RWPE2 (cell line): ENCODE measurements around the gene LRRC37A3.
"Not testable (repeated sequence)": the region's sequence is repeated elsewhere in the genome, so short reads cannot be mapped to it uniquely, and the experiment has no call there.

ENCODE experiments used
- ATAC-seq: fragments of 200-7000 bp; cut with Tn5 transposase; 3 replicates; pipeline ENCODE4 v1.9.1; 2021; ENCODE audit warnings: low read depth
- DNase-seq: peaks from one replicate; pipeline ENCODE4 v3.0.0-alpha.2; 2020; ENCODE audit warnings: low spot score
- H3K27ac ChIP-seq: fragments of 450-650 bp; 2 replicates; pipeline ENCODE4 v1.5.1; 2017; ENCODE audit warnings: mild to moderate bottlenecking; ENCODE audit not compliant: poor library complexity, severe bottlenecking
- H3K27me3 ChIP-seq: fragments of 250-450 bp; sonication (Bioruptor Pico); 2 replicates; pipeline ENCODE4 v1.5.1; 2021; ENCODE audit warnings: mild to moderate bottlenecking, moderate library complexity; ENCODE audit not compliant: insufficient read depth, poor library complexity, severe bottlenecking
- H3K36me3 ChIP-seq: fragments of 250-450 bp; sonication (Bioruptor Pico); 2 replicates; pipeline ENCODE4 v1.5.1; 2020; ENCODE audit warnings: low read depth, mild to moderate bottlenecking, moderate library complexity
- H3K4me1 ChIP-seq: fragments of 250-450 bp; sonication (Bioruptor Pico); 2 replicates; pipeline ENCODE4 v1.5.1; 2021; ENCODE audit warnings: mild to moderate bottlenecking, moderate library complexity; ENCODE audit not compliant: insufficient read depth, poor library complexity, severe bottlenecking
- H3K4me3 ChIP-seq: fragments of 250-450 bp; sonication (Bioruptor Pico); 2 replicates; pipeline ENCODE4 v1.5.1; 2021; ENCODE audit warnings: mild to moderate bottlenecking, moderate library complexity; ENCODE audit not compliant: severe bottlenecking
- H3K9me3 ChIP-seq: fragments of 250-450 bp; sonication (Bioruptor Pico); 2 replicates; pipeline ENCODE4 v1.5.1; 2021; ENCODE audit warnings: mild to moderate bottlenecking, moderate library complexity; ENCODE audit not compliant: severe bottlenecking
- TF ChIP-seq, protein P1 (sequence below): fragments of 450-650 bp; IDR thresholded peaks from one replicate; pipeline ENCODE4 v1.5.1; 2017; ENCODE audit warnings: mild to moderate bottlenecking, moderate library complexity; ENCODE audit not compliant: poor library complexity, severe bottlenecking

Gene LRRC37A3

DNA sequence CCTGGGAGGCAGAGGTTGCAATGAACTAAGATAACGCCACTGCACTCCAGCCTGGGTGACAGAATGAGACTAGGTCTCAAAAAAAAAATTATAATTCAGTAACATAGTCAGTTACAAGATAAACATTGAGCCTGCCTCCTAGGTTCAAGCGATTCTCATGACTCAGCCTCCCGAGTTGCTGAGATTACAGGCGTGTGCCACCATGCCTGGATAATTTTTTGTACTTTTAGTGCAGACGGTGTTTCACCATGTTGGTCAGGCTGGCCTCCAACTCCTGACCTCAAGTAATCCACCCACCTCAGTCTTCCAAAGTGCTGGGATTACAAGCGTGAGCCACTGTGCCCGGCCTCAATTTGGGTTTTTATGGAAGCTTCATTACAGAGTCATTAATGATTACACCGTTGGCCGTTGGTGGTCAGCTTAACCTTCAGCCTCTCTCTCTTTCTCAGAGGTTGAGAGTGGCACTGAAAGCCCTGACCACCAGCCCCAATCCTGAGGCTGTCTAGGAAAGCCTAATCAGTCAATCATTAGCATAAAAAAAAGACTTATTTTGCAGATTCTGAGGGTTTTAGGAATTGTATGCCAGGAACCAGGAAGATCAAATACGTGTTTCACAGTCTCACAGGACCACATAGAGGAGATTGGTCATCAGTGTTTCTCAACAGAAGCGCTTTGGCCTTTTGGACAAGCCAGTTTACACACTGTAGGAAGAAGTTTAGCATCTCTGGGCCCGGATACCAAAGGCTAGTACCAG lies 1.3 kb upstream of the LRRC37A3 start:
- Histone ChIP-seq H3K27ac (no peak overlapping the region), H3K4me3 (no peak overlapping the region), H3K27me3 (no peaks in the 10 kb centered on the region), H3K4me1 (peaks cover 4% of the 10 kb centered on the region), H3K9me3 (no peaks in the 10 kb centered on the region), H3K36me3 (no peaks in the 10 kb centered on the region)
- ATAC-seq (no peak), DNase-seq (peak; percentile 44)
- TF ChIP-seq, protein P1, sequence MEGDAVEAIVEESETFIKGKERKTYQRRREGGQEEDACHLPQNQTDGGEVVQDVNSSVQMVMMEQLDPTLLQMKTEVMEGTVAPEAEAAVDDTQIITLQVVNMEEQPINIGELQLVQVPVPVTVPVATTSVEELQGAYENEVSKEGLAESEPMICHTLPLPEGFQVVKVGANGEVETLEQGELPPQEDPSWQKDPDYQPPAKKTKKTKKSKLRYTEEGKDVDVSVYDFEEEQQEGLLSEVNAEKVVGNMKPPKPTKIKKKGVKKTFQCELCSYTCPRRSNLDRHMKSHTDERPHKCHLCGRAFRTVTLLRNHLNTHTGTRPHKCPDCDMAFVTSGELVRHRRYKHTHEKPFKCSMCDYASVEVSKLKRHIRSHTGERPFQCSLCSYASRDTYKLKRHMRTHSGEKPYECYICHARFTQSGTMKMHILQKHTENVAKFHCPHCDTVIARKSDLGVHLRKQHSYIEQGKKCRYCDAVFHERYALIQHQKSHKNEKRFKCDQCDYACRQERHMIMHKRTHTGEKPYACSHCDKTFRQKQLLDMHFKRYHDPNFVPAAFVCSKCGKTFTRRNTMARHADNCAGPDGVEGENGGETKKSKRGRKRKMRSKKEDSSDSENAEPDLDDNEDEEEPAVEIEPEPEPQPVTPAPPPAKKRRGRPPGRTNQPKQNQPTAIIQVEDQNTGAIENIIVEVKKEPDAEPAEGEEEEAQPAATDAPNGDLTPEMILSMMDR: no peak

DNA sequence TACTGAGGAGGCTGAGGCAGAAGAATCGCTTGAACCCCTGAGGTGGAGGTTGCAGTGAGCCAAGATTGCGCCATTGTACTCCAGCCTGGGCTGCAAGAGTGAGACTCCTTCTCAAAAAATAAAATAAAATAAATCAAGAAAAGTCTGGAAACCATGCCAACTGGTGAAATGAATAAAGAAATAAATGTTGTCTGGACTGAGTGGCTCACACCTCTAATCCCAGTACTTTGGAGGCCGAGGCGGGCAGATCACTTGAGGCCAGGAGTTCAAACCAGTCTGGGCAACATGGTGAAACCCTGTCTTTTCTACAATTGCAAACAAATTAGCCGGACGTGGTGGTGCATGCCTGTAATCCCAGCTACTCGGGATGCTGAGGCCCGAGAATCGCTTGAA lies 744 bp upstream of the LRRC37A3 start:
- TF ChIP-seq, protein P1: no peak
- Histone ChIP-seq H3K36me3 (no peaks in the 10 kb centered on the region), H3K4me1 (peaks cover 4% of the 10 kb centered on the region), H3K27me3 (no peaks in the 10 kb centered on the region), H3K27ac (peak overlapping the region; percentile 74), H3K9me3 (no peaks in the 10 kb centered on the region), H3K4me3 (peak overlapping the region; percentile 88)
- ATAC-seq: no peak
- no peak for DNase-seq

DNA sequence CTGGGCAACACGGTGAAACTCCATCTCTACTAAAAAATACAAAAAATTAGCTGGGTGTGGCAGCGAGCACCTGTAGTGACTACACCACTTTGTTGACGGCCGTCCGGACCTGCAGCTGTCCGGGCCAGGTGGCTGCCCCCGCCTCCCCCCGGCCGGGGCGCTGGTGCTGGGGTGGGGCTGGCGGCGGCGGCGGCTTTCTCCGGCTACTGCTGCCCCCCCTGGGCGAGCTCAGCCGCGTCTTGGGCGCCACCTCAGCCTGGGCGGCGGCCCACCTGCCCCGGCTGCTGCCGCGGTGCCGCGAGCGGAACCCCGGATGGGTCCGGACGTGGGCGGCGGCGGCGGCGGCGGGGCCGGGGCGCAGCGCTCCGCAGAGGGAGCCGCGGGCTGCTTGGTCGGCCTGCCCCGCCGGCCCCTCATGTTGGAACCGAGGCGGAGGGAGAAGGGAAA lies 413 bp downstream of the LRRC37A3 start:
- peak overlapping the region; percentile 74 for H3K27ac ChIP-seq

DNA sequence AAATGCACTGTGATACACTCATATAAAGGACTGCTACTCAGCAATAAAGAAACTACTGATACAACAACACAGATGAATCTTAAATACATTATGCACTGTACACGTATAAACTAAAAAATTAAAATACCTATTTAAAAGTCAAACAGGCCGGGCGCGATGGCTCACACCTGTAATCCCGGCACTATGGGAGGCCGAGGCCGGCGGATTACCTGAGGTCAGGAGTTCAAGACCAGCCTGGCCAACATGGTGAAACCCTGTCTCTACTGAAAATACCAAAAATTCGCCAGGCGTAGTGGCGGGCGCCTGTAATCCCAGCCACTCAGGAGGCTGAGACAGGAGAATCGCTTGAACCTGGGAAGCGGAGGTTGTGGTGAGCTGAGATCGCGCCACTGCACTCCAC lies 1.7 kb downstream of the LRRC37A3 start:
- ATAC-seq, H3K9me3 ChIP-seq, H3K27ac ChIP-seq, H3K4me3 ChIP-seq, H3K4me1 ChIP-seq, DNase-seq, H3K27me3 ChIP-seq, H3K36me3 ChIP-seq: not testable (repeated sequence)

More for the DNA sequence above, 413 bp downstream of the LRRC37A3 start:
- H3K4me1 ChIP-seq, H3K36me3 ChIP-seq, H3K27me3 ChIP-seq, H3K9me3 ChIP-seq: not testable (repeated sequence)
- DNase-seq: peak; percentile 70
- peak overlapping the region; percentile 88 for H3K4me3 ChIP-seq
- ATAC-seq: peak; percentile 51

DNA sequence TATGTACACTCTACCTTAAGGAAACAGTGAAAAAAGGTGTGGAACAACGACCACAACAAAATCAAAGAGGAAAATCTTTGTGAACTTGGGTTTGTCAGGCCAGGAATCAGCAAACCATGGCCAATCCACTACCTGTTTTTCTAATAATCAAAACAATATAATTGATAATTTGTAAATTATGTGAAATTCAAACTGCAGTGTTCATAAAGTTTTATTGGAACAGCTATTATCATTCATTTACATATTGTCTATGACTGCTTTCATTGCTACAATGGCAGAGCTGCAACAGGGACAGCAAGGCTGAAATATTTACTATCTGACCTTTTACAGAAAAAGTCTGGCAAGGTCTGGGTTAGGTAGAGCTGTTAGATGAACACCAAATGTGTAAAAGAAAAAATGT lies 4.0 kb downstream of the LRRC37A3 start:
- H3K27ac ChIP-seq, H3K36me3 ChIP-seq, H3K27me3 ChIP-seq, ATAC-seq, DNase-seq, H3K4me1 ChIP-seq, H3K4me3 ChIP-seq, H3K9me3 ChIP-seq: not testable (repeated sequence)

DNA sequence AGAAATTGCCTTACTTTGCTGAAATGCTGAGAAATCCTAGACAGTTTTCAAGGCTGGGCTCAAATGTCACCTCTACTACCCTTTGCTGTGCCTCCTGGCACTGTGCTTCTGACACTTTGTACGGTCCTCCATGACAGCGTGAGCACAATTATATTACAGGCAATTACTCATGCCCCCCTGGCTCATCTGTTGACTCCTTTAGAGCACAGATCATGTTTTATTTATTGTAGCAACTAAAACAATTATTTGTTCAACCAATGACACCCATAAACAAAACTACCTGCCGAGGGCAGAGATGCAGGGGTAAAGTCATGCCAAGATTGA lies 9.1 kb downstream of the LRRC37A3 start:
- ATAC-seq, DNase-seq, H3K9me3 ChIP-seq, H3K27ac ChIP-seq, H3K27me3 ChIP-seq, H3K4me1 ChIP-seq, H3K36me3 ChIP-seq, H3K4me3 ChIP-seq: not testable (repeated sequence)

DNA sequence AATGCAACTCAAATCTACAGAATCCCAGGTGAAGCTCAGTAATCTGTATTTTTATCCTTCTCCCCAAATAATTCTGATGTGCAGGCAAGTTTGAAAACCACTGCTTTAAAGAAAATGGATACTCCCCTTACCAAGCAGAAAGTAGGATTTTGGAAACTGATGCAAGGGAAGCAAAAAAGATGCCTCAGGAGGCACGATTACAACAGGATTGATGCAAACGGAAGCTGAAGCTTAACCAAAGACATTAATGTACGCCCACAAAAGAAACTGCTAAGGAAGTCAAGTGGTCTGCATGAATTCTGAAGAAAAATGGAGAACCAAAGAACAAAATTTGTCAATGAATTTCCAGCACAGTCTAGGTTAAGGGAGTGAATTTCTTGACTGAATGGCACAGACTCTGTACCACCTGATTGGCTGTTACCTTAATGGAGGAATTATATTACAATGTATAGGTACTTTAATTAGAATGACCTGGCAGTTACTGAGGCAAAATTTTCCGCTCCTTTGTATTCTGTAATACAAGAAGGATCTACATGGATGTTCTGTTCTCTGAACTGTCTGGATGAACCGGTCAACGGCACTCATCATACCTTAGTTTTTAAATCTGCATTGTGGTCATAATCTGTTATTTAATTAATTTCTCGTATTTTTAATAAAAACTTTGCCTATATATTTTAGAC lies 9.6 kb downstream of the LRRC37A3 start:
- not testable (repeated sequence) for DNase-seq, H3K4me3 ChIP-seq, H3K27ac ChIP-seq, H3K27me3 ChIP-seq, H3K36me3 ChIP-seq, H3K4me1 ChIP-seq, H3K9me3 ChIP-seq, ATAC-seq

DNA sequence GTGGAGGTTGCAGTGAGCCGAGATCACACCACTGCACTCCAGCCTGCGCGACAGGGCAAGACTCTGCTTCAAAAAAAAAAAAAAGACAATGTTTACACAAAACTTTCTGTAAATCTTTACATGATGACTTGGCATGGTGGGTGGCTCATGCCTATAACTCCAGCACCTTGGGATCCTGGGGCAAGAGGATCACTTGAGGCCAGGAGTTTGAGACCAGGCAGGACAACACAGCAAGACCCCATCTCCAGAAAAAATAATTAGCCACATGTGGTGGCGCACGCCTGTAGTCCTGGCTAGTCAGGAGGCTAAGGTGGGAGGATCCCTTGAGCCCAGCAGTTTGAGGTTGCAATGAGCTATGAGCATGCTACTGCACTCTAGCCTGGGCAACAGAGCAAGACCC lies 15.2 kb downstream of the LRRC37A3 start:
- ATAC-seq, H3K4me3 ChIP-seq, H3K27ac ChIP-seq, H3K4me1 ChIP-seq, DNase-seq, H3K36me3 ChIP-seq, H3K9me3 ChIP-seq, H3K27me3 ChIP-seq: not testable (repeated sequence)

DNA sequence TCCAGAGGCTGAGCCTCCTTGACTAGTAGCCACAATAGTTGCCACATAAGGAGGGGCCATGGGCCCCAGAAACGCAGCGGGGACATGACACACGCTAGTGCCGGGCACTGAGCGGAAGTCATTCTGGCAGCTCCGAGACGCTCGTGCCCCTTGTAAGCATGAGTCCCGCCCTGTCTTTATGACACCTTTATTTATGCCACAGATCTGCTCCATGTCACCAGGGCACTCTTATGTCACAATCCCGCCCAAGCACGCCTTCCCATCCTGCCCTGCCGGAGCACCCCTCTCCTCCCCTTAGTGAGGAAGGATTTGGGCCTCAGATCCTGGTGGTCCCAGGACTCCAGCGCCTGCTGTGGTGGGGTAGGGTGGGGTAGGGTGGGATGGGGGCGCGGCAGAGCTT lies 22.1 kb downstream of the LRRC37A3 start:
- H3K4me1 ChIP-seq, H3K36me3 ChIP-seq, H3K27ac ChIP-seq, ATAC-seq, H3K9me3 ChIP-seq, H3K27me3 ChIP-seq, H3K4me3 ChIP-seq: not testable (repeated sequence)
- peak; percentile 63 for DNase-seq

DNA sequence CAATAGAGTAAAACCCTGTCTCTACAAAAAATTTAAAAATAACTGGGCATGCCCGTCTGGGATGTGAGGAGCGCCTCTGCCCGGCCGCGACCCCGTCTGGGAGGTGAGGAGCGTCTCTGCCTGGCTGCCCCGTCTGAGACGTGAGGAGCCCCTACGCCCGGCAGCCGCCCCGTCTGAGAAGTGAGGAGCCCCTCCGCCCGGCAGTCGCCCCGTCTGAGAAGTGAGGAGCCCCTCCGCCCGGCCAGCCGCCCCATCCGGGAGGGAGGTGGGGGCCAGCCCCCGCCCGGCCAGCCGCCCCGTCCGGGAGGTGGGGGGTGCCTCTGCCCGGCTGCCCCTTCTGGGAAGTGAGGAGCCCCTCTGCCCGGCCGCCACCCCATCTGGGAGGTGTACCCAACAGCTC lies 45.1 kb downstream of the LRRC37A3 start:
- H3K4me1 ChIP-seq, ATAC-seq, H3K4me3 ChIP-seq, H3K9me3 ChIP-seq, H3K27me3 ChIP-seq, DNase-seq, H3K36me3 ChIP-seq, H3K27ac ChIP-seq: not testable (repeated sequence)
